HG02943 (cell line): ENCODE data around the gene LDHAL6A.
A peak's percentile ranks its signal among the peaks of the same experiment; 100 is the strongest.

ENCODE experiments used
- ATAC-seq: cut with Tn5 transposase; IDR thresholded peaks from one replicate; pipeline ENCODE4 v1.9.1; 2021; ENCODE audit warnings: mild to moderate bottlenecking, low read depth, moderate library complexity; ENCODE audit not compliant: unreplicated experiment

LDHAL6A gene

GRCh38 chr11:18490319-18490718 lies 34.7 kb downstream of the LDHAL6A start:
- ATAC-seq: no peak

GRCh38 chr11:18490736-18491485 lies 35.3 kb downstream of the LDHAL6A start:
- no peak for ATAC-seq

- no peak for ATAC-seq
These were observed 36.3 kb downstream of the LDHAL6A start for GRCh38 chr11:18491924-18492323.

- ATAC-seq: no peak
These were observed 37.2 kb downstream of the LDHAL6A start for GRCh38 chr11:18492888-18493287.

GRCh38 chr11:18493310-18493709 lies 37.7 kb downstream of the LDHAL6A start:
- ATAC-seq: no peak

- no peak for ATAC-seq
These were observed 39.6 kb downstream of the LDHAL6A start for GRCh38 chr11:18495271-18495670.

- no peak for ATAC-seq
These were observed 40.0 kb downstream of the LDHAL6A start for GRCh38 chr11:18495703-18496102.

GRCh38 chr11:18498039-18498438 lies 42.4 kb downstream of the LDHAL6A start:
- ATAC-seq: no peak

- no peak for ATAC-seq
These were observed 46.0 kb downstream of the LDHAL6A start for GRCh38 chr11:18501629-18502028.

- no peak for ATAC-seq
These were observed 46.7 kb downstream of the LDHAL6A start for GRCh38 chr11:18502352-18502751.

GRCh38 chr11:18521122-18521521 lies 65.5 kb downstream of the LDHAL6A start:
- no peak for ATAC-seq

- ATAC-seq: no peak
These were observed 66.7 kb downstream of the LDHAL6A start for GRCh38 chr11:18522388-18522787.

GRCh38 chr11:18523084-18523483 lies 67.4 kb downstream of the LDHAL6A start:
- ATAC-seq: no peak

GRCh38 chr11:18524248-18524647 lies 68.6 kb downstream of the LDHAL6A start:
- ATAC-seq: no peak

GRCh38 chr11:18526130-18526520 lies 70.5 kb downstream of the LDHAL6A start:
- no peak for ATAC-seq

GRCh38 chr11:18526521-18527296 lies 71.1 kb downstream of the LDHAL6A start, which contains the start of gene TSG101:
TSG101 (minus strand) TSS chr11:18526942; CDS start chr11:18526816, 126 bp downstream.
- peak; percentile 98 for ATAC-seq

- no peak for ATAC-seq
These were observed 71.9 kb downstream of the LDHAL6A start for GRCh38 chr11:18527512-18527911.
